Measurements from ENCODE around the gene ABHD2.

The ABHD2 gene

DNA sequence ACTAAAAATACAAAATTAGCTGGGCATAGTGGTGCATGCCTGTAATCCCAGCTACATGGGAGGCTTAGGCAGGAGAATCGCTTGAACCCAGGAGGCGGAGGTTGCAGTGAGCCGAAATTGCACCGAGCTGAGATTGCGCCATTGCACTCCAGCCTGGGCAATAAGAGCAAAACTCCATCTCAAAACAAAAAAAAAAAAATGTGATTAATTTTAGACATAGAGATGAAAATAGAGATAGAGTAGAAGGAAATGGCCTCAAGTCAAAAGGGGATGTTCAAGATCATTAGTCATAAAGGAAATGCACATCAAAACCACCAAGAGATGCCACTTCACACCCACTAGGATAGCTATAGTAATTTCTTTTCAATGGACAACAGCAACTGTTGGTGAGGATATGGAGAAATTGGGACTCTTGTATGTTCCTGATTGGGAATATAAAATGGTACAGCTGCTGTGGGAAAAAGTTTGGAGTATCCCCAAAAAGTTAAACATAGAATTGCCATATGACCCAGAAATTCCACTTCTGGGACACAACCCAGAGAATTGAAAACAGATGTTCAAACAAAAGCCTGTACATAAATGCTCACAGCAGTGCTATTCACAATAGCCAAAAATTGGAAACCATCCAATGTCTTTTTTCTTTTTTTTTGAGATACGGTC is 55.4 kb downstream of the ABHD2 start:
- H3K4me1 Mint-ChIP-seq (ENCODE audit: low read depth) = peaks cover 41% of the 10 kb centered on the region
- H3K27me3 Mint-ChIP-seq = no peaks in the 10 kb centered on the region
- no peak overlapping the region for H3K4me3 Mint-ChIP-seq
- H3K27ac Mint-ChIP-seq = peak overlapping the region; percentile 74
- H3K9me3 Mint-ChIP-seq = no peaks in the 10 kb centered on the region
- peaks cover 14% of the 10 kb centered on the region for H3K36me3 Mint-ChIP-seq (ENCODE audit: low read depth)

DNA sequence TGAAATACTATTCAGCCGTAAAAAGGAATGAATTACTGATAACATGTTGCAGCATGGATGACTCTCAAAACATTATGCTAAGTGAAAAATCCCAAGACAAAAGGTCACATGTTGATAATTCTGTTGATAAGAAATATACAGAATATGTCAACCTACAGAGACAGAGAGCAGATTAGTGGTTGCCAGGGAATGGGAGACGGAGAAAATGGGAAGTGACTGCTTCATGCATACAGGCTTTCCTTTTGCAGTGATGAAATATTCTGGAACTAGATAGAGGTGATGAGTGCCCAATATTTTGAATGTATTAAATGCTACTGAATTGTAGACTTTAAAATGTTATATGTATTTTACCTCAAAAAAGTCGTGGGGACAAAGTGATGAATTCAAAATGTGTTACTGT is 56.2 kb downstream of the ABHD2 start:
- peaks cover 14% of the 10 kb centered on the region for H3K36me3 Mint-ChIP-seq (ENCODE audit: low read depth)
- no peaks in the 10 kb centered on the region for H3K9me3 Mint-ChIP-seq
- peaks cover 41% of the 10 kb centered on the region for H3K4me1 Mint-ChIP-seq (ENCODE audit: low read depth)
- no peak overlapping the region for H3K27ac Mint-ChIP-seq
- no peak overlapping the region for H3K4me3 Mint-ChIP-seq
- no peaks in the 10 kb centered on the region for H3K27me3 Mint-ChIP-seq

GRCh38 chr15:89146366-89146765 is 58.1 kb downstream of the ABHD2 start:
- H3K27me3 Mint-ChIP-seq = no peaks in the 10 kb centered on the region
- H3K27ac Mint-ChIP-seq = no peak overlapping the region
- H3K4me1 Mint-ChIP-seq (ENCODE audit: low read depth) = peaks cover 40% of the 10 kb centered on the region
- peaks cover 16% of the 10 kb centered on the region for H3K36me3 Mint-ChIP-seq (ENCODE audit: low read depth)
- no peak overlapping the region for H3K4me3 Mint-ChIP-seq
- H3K9me3 Mint-ChIP-seq = no peaks in the 10 kb centered on the region

- Mint-ChIP-seq H3K27ac (no peak overlapping the region), H3K4me3 (no peak overlapping the region), H3K36me3 (ENCODE audit: low read depth) (peaks cover 25% of the 10 kb centered on the region), H3K9me3 (no peaks in the 10 kb centered on the region), H3K27me3 (no peaks in the 10 kb centered on the region), H3K4me1 (ENCODE audit: low read depth) (peaks cover 27% of the 10 kb centered on the region)
Observed at GRCh38 chr15:89148126-89148525, 59.9 kb downstream of the ABHD2 start.

DNA sequence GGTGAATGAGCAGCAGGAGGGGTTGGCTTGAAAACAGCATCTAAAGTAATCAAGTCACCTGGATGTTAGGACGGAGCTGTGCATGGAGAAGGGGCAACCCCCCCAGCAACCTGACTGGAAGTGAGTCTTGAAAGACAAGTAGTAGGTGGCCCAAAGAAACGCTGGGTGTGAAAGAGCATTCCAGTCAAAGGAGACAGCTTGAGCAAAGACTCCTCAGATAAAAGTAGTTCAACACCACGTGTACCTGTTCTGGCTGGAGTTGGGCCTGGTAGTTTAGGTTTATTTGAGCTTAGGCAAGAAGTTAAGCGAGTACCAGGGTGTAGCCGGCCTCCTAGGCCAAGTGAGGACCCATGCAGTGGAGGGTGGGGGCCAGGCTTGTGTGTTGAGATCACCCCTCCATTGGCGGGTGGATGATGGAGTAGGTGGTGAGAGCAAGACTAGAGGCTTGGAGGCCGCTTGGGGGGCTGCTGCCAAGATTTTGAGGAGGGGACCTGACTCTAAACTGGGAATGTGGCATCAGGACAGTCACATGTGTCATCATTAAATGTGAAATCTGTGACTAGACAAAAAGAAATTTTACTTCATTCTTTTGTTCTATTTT is 61.3 kb downstream of the ABHD2 start:
- H3K27ac Mint-ChIP-seq = no peak overlapping the region
- H3K36me3 Mint-ChIP-seq (ENCODE audit: low read depth) = peaks cover 29% of the 10 kb centered on the region
- peaks cover 17% of the 10 kb centered on the region for H3K4me1 Mint-ChIP-seq (ENCODE audit: low read depth)
- H3K27me3 Mint-ChIP-seq = no peaks in the 10 kb centered on the region
- no peak overlapping the region for H3K4me3 Mint-ChIP-seq
- no peaks in the 10 kb centered on the region for H3K9me3 Mint-ChIP-seq

GRCh38 chr15:89150287-89150686 is 62.0 kb downstream of the ABHD2 start:
- H3K27me3 Mint-ChIP-seq = no peaks in the 10 kb centered on the region
- H3K9me3 Mint-ChIP-seq = no peaks in the 10 kb centered on the region
- H3K4me3 Mint-ChIP-seq = no peak overlapping the region
- no peak overlapping the region for H3K27ac Mint-ChIP-seq
- peaks cover 13% of the 10 kb centered on the region for H3K4me1 Mint-ChIP-seq (ENCODE audit: low read depth)
- H3K36me3 Mint-ChIP-seq (ENCODE audit: low read depth) = peaks cover 32% of the 10 kb centered on the region

- Mint-ChIP-seq H3K27ac (no peak overlapping the region), H3K27me3 (no peaks in the 10 kb centered on the region), H3K4me3 (no peak overlapping the region), H3K36me3 (ENCODE audit: low read depth) (peaks cover 30% of the 10 kb centered on the region), H3K9me3 (no peaks in the 10 kb centered on the region), H3K4me1 (ENCODE audit: low read depth) (peaks cover 11% of the 10 kb centered on the region)
Observed at GRCh38 chr15:89150762-89151664, 62.8 kb downstream of the ABHD2 start.

DNA sequence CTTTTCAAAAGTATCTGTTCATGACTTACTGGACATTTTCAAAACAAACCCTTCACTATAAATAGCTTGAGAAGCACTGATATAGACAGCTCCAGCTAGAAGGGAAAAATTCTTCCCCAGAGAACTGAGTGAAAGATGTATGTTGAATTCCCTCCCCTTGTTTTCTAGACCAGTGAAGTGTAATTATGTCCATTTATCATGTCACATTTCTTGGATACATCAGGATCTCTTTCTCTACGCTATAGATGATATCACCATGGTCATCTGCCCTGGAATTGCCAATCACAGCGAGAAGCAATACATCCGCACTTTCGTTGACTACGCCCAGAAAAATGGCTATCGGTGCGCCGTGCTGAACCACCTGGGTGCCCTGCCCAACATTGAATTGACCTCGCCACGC is 66.9 kb downstream of the ABHD2 start:
- Mint-ChIP-seq H3K27me3 (no peaks in the 10 kb centered on the region), H3K36me3 (ENCODE audit: low read depth) (peaks cover 59% of the 10 kb centered on the region), H3K9me3 (no peaks in the 10 kb centered on the region), H3K4me3 (no peak overlapping the region), H3K4me1 (ENCODE audit: low read depth) (peaks cover 10% of the 10 kb centered on the region), H3K27ac (no peak overlapping the region)

GRCh38 chr15:89155656-89156055 is 67.4 kb downstream of the ABHD2 start:
- Mint-ChIP-seq H3K27ac (no peak overlapping the region), H3K27me3 (no peaks in the 10 kb centered on the region), H3K4me1 (ENCODE audit: low read depth) (peaks cover 6% of the 10 kb centered on the region), H3K36me3 (ENCODE audit: low read depth) (peaks cover 59% of the 10 kb centered on the region), H3K9me3 (no peaks in the 10 kb centered on the region), H3K4me3 (no peak overlapping the region)

DNA sequence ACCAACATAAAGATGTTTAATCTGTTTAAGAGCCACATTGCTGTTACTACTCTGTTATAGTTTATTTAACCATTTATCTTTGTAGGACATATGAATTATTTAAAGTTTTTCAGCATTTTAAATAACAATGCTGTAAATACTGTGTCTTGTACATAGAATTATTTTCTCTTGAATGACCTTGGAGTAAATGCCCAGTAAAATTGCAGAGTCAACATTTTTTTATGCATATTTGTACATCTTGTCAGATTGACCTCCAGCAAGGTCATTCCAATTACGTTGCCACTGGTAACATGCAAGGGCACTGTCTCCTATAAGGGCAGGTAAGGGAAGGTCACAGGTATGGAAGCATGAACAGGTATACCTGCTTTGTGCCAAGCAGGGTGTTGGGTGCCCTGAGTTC is 68.8 kb downstream of the ABHD2 start:
- no peaks in the 10 kb centered on the region for H3K9me3 Mint-ChIP-seq
- no peaks in the 10 kb centered on the region for H3K27me3 Mint-ChIP-seq
- no peak overlapping the region for H3K27ac Mint-ChIP-seq
- no peak overlapping the region for H3K4me3 Mint-ChIP-seq
- H3K36me3 Mint-ChIP-seq (ENCODE audit: low read depth) = peaks cover 52% of the 10 kb centered on the region
- peaks cover 6% of the 10 kb centered on the region for H3K4me1 Mint-ChIP-seq (ENCODE audit: low read depth)

DNA sequence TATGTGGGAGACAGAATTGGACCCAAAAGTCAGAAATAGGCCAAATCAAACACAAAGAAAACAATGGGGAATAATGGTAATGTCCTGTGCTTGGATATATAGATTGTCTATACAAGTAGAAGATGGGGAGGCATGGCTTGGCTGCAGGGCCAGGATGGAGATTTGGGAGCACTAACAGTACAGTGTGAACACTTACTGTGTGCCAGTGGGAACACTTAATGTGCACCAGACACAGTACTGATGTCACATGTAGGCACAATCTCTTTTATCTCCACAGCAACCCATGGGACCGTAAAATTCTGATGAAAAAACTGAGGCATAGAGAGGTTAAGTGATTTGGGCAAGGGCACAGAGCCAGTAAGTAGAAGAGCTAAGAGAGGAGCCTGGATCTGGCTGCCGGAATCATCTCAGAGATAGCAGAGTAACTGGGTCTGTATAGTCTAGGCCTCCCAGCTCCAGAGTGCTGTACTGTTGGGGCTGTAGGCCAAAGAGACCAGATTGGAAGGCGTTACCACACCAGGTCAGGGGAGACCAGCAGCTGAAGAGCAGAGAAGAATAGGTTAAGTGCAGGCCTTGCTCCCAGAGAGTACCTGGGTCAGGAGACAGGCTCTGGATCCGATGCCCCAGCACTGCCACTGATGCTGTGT is 69.8 kb downstream of the ABHD2 start:
- no peak overlapping the region for H3K4me3 Mint-ChIP-seq
- no peaks in the 10 kb centered on the region for H3K9me3 Mint-ChIP-seq
- H3K36me3 Mint-ChIP-seq (ENCODE audit: low read depth) = peaks cover 49% of the 10 kb centered on the region
- H3K27me3 Mint-ChIP-seq = no peaks in the 10 kb centered on the region
- peaks cover 5% of the 10 kb centered on the region for H3K4me1 Mint-ChIP-seq (ENCODE audit: low read depth)
- H3K27ac Mint-ChIP-seq = peak overlapping the region; percentile 1

DNA sequence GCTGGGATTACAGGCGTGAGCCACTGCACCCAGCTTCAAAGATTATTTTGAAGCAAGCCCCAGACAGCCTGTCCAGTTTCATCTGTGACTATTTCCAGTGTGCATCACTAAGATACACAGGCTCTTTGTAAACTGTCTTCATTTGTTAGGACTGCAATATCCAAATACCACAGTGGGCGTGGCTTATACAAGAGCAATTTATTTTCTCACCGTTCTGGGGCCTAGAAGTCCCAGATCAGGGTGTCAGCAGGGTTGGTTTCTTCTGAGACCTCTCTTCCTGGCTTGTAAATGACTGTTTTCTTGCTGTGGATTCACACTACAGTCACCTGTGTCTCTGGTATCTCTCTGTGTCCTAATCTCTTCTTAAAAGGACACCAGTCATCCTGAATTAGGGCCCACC is 73.4 kb downstream of the ABHD2 start:
- Mint-ChIP-seq H3K27me3 (no peaks in the 10 kb centered on the region), H3K4me3 (no peak overlapping the region), H3K27ac (no peak overlapping the region), H3K4me1 (ENCODE audit: low read depth) (peaks cover 12% of the 10 kb centered on the region), H3K9me3 (no peaks in the 10 kb centered on the region), H3K36me3 (ENCODE audit: low read depth) (peaks cover 34% of the 10 kb centered on the region)

GRCh38 chr15:89163271-89164055 is 75.2 kb downstream of the ABHD2 start:
- H3K4me3 Mint-ChIP-seq = no peak overlapping the region
- H3K4me1 Mint-ChIP-seq (ENCODE audit: low read depth) = peaks cover 30% of the 10 kb centered on the region
- no peak overlapping the region for H3K27ac Mint-ChIP-seq
- H3K9me3 Mint-ChIP-seq = no peaks in the 10 kb centered on the region
- peaks cover 24% of the 10 kb centered on the region for H3K36me3 Mint-ChIP-seq (ENCODE audit: low read depth)
- H3K27me3 Mint-ChIP-seq = no peaks in the 10 kb centered on the region

GRCh38 chr15:89164712-89165211 is 76.5 kb downstream of the ABHD2 start:
- H3K9me3 Mint-ChIP-seq = no peaks in the 10 kb centered on the region
- no peak overlapping the region for H3K4me3 Mint-ChIP-seq
- no peaks in the 10 kb centered on the region for H3K27me3 Mint-ChIP-seq
- peaks cover 15% of the 10 kb centered on the region for H3K36me3 Mint-ChIP-seq (ENCODE audit: low read depth)
- H3K27ac Mint-ChIP-seq = no peak overlapping the region
- peaks cover 43% of the 10 kb centered on the region for H3K4me1 Mint-ChIP-seq (ENCODE audit: low read depth)

All from stimulated activated naive CD8-positive, alpha-beta T cell treated with anti-CD3 and anti-CD28 coated beads, Interleukin-15, Interleukin-2, amounts not matched to agents 100 ng/mL and 50 ng/mL, for 24 hours (primary cell).